GM21825 (cell line): ENCODE results near the gene PLEKHA6.
"Not testable (repeated sequence)": the region's sequence is repeated elsewhere in the genome, so short reads cannot be mapped to it uniquely, and the experiment has no call there.

Source experiments
- ATAC-seq: cut with Tn5 transposase; IDR thresholded peaks from one replicate; pipeline ENCODE4 v1.9.1; 2021; ENCODE audit warnings: mild to moderate bottlenecking, moderate library complexity; ENCODE audit not compliant: unreplicated experiment

Gene PLEKHA6

DNA sequence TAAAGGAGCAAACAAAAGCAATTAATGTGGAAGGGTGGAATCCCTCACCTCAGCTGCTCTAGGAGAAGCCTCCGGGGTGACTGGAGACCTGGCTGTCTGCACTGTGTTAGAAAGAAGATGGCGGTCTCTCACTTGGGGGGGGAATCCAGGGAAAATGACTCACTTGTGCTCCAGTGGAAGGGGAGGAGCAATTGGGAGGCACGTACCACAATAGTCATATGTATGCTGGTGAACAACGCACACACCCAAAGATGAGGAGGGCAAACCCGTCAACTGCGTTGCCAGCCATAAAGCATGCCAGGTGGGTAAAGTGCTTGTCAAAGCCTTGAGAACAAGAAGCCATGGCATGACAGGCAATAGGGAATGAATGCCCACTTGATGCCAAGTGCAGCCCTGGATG is 22.1 kb downstream of the PLEKHA6 start:
- no peak for ATAC-seq

DNA sequence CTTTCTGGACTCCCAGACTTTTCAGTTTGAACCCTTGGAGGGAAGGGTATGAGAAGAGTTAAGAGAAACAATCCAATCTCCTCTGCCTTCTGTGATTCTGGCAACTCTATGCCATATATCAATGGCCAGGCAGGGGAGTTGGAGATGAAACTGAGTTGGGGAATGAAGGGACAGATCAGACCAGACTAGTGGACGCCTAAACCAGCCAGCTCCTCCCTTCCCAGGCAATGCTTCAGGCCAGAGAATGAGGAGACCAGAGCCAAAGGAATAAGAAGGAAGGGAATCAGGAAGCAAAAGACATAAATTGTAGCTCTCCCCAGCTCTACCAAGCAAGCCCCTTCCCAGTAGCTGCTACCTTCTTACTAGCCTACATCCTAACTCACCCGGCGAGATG is 22.7 kb downstream of the PLEKHA6 start:
- no peak for ATAC-seq

DNA sequence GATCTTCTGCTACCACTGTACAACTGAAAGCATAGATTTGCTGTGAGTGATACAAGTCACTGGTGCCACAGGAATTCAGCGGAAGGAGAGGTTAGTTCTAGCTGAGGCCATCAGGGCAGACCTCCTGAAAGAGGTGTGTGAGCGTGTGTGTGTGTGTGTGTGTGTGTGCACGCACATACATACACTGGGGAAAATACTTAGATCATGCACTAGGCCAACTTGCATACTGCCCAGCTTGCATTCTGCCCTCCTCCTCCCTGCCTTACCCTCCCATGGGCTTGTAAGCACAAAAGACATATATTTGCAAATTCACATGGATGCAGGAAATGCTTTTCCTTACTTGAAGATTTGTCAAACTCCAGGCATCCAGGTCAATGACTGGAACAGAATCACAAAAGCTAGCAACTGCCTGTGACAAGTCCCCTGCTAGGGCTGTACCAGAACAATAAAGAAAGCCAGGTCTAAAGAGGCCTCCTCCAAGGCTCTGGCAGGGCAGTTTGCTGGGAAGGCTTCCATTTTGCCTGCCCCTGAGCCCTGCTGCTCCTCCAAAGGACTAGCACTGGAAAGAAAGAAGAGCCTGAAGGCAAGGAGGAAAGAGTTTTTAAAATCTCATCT is 23.2 kb downstream of the PLEKHA6 start:
- ATAC-seq, result no peak

DNA sequence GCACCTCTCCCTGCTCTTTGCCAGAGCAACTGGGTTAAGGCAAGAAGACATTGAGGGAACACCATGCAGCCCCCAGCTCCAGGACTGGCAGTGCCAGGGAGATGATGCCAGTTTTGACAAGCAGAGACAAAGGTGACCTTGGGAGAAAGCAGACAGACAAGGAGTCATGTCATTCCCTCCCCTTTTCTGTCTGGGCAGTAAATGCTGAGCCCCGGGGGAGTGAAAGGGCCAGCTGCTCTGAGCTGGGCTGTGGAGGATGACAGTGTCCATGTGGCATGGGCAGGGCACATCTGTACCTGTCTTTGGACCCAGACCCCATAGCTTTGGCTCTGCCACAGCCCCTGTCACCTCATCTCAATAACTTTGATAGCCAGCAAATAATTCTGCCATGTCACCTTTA is 24.2 kb downstream of the PLEKHA6 start:
- ATAC-seq, result no peak

DNA sequence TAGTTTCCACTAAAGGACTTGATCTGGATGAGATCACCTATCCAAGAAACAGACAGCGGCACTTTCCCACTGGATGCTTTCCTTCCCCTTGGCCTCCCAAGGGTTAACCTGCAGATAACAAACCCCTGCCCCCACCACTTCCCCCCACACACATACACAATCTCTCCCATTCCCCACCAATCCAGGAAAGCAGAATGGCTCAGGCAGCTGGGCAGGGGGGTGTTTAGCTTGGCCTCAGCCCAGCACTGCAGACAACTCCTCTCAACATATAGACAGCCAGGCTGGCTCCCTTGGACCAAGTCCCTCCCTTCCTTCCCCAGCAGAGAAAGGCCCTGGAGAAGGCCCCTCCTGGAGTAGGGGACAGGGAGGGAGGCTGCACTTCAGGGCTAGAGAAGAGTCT is 24.6 kb downstream of the PLEKHA6 start:
- no peak for ATAC-seq

DNA sequence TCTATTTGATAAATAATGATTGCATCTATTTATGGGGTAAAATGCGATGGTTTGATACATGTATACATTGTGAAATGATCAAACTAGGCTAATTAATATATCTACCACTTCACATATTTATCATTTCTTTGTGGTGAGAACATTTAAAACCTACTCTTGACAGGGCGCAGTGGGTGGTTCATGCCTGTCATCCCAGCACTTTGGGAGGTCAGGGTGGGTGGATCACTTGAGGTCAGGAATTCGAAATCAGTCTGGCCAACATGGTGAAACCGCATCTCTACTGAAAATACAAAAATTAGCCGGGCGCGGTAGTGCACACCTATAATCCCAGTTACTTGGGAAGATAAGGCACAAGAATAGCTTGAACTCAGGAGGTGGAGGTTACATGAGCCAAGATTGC is 25.3 kb downstream of the PLEKHA6 start:
- ATAC-seq, result no peak

DNA sequence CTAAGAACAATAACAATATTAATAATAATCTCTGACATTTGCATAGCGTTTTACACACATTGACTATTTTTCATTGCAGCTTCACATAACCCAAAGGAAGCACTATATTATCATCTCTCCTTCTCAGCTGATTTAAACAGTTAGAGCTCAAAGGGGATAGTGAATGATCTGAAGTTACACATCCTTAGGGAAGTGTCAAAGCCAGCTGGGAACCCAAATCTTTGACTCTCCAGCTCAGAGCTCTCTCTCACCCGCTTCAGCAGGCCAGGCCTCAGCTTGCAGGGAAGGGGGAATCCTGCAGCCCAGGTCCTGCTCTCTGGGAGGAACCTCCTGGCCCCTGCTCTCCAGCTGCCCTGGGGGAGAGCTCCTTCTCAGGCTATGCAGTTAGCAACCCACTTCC is 26.3 kb downstream of the PLEKHA6 start:
- ATAC-seq, result no peak

DNA sequence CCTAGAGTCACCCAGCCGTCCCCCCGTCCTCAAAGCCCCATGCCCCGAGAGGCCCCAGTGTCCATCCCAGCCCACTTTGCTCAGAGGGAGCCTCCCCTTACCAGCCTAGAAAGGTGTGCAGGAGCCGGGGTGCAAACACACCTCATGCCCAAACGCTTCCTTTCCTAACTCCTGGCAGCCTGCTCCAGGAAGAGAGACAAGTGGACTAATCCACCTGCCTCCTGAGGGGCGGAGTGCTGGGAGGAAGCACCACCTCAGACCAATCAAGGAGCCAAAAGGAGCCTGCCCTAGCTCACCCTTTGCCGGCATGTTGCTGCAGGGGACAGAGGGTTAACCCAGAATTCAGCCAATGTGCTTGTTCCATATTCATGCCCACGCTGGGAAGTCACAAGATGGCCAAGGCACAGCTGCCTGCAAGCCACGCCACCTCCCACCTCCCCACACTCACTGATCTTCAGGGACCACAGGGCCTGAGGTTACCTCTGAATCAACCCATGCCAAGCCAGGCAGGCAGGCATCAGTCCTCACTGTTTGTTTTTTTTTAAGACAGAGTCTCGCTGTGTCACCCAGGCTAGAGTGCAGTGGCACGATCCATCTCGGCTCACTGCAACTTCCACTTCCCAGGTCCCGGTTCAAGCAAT is 27.8 kb downstream of the PLEKHA6 start:
- ATAC-seq, result no peak

DNA sequence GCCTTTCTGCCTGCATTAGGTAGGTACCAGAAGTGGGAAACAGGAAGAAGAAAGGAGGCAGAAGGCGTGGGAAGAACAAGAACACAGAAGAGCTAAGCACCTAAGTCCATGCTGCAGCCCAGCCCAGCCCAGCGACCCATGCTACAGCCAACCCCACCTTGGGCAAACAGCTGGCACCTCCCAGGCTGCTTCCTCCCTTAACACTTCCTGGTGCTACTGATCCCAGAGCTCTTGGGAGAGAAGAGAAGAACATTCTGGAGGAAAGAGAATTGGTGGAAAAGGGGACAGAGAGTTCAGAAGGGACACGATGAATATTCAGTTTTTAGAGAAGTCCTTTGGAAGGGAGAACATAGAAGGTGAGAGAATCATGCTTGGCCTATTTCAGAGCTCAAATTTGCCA is 28.5 kb downstream of the PLEKHA6 start:
- no peak for ATAC-seq

DNA sequence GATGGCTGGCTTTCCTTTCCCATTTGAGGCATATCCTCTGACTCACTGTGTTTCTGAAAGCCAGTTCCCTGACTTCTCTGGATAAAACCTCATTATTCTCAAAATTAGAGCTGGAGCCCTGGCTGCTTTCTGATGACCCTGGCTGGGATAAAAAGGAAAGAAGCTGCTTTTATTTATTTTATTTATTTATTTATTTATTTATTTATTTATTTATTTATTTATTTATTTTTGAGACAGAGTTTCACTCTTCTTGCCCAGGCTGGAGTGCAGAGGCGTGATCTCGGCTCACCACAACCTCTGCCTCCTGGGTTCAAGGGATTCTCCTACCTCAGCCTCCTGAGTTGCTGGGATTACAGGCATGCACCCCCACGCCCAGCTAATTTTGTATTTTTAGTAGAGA is 31.9 kb downstream of the PLEKHA6 start:
- ATAC-seq, result not testable (repeated sequence)

DNA sequence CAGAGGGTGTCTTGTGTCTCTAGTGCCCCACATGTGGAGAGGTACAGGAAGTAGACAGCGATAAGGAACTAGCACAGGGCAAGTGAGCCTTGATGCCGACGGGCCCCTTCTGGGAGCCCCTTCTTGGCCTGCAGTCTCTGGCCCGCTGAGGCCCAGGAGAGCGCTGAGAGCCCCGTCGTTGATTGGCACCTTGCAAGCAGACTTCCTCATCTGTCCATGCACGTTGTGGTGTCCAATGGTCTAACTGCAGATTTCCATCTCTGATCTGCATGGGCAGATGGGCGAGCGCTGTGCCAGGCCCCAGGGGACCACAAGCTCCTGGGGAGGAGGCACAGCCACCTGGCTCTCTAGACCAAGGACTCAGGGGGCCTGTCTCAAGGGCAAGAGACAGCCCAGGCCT is 32.4 kb downstream of the PLEKHA6 start:
- ATAC-seq, result no peak

DNA sequence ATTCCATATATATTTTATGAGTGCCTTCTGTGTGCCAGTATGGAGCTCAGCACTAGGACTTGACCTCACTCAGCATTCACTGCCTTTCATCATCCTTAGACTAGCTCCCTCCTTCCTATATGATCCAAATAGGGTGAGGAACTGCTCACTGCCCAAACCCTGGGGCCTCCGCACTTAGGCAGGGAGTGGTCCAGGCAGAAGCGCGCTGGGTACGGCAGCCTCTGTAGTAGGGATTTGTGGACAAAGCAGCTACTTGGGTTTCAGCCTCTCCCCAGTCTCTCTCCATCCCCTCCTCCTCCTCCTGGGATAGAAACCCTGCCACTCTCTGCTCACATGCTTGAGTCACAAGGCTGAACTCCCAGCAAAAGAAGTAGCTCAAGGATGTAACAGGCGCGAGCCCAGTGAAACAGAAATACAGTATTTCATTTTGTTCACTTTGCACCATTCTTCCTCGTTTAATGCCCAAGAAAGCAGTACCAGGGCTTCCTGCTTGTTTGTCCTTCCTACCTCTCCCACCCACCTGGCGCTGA is 32.9 kb downstream of the PLEKHA6 start:
- ATAC-seq, result no peak

DNA sequence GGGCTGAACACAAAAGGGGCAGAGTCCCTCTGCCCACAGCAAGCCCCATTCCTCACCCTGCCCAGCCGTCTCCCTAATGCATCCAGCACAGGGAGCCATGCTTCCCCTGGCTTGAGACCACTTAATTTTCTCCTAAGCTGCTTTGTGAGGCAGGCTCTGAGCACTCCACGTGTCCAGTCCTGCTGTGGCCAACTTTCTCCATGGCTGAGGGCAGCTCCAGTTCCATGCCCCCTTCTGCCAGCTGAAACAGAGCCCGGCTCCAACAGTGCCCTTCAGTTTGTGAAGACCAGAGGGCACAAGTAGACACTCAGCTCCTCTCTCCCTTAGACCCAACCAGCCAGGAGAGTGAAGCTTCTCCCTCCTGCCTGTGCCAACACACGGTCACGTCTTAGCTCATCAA is 33.8 kb downstream of the PLEKHA6 start:
- ATAC-seq, result no peak

DNA sequence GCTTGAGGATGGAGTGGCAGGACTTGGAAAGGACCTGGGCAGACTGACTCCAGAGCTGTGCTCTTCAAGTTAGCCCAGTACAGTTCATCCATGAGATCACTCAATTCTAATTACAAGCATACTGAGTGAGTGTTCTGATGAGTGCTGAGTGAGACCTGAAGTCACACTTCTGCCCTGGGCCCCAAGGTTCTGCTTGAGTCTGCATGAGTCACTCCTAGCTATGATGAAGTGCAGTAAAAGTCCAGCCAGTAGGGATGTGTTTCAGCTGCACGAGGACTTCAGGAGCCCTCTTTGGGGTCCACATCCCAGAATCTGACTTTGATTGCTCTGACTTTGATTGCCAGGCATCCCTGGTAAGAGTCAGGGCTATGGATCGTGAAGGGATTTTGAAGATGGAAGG is 35.8 kb downstream of the PLEKHA6 start:
- ATAC-seq, result no peak

DNA sequence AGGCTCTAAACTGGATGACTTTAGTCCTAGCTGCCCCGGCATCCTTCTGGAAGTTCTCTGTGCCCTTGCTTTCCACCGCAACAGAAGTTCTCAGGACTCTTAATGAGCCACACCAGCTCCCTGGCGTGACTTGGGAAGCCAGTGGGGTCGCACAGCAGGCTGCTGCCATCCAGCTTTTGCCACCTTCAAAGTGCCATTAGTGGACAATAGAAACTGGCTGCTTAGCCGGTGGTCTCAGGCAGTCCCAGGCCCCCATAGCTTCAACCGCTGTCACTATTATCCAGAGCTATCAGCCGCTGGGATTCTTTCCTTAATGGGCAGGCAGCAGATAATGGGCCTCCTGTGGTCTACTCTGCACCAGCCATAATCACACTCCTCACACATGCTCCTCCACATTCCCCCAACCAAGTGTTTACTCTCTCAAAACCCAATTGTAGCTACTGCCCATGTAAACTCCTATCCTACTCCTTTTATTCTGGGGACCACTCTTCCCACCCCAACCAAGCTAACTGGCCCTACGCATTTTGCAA is 37.3 kb downstream of the PLEKHA6 start:
- ATAC-seq, result no peak

DNA sequence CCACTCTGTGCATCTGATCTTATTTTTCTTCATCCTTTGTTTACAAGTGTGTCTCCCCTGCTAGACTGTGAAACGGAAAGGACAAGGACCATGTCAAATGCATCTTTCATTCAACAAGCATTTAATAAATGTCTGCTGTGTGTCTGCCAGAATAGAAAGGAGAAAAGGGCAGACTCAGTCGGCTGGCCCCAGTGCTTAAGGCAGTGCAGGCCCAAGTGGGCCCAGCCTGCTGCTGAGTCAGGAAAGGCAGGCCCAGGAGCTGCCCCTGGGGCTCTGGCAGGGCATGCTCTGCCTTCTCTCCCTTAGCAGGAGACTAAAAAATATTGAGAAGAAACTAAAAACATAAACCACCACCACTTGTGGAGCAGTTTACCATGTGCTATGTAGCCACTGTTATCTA is 38.1 kb downstream of the PLEKHA6 start:
- no peak for ATAC-seq

DNA sequence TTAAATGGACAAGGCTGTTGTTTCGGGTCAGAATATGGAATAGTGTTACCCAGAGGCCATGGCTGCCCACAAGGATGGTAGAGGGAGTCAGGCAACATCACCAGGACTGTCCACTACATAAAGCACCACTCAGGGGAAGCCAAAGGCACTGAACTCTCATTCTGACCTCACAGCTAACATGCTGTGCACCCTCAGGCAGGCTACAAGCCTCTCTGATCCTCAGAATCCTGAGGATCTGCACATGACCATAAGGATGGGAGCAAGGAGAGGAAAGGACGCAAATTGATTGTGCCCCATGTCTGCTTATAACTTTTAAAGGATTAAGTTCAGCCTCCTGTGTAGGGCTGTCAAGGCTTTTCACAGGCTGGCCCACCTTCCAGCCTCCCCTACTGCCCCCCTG is 38.7 kb downstream of the PLEKHA6 start:
- no peak for ATAC-seq

DNA sequence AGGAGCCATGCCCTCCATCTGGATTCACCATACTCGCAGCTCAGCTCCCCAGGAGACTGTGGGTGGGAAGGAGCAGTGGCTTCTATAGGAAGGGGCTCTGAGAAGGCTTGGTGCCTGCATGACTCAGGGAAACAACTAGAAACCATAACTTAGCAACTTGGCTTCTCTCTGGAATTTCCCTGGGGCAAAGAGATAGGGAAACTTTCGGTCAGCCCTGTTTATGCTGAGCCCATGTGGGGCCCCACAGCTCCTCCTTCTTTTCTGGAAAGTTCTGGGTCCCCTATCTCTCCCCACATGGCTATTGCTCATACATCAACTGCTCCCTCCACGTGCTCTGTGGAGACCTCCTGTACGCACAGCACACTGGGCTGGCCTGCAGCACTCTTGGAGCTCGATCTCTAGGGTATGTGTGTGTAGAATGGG is 39.3 kb downstream of the PLEKHA6 start:
- ATAC-seq, result no peak

DNA sequence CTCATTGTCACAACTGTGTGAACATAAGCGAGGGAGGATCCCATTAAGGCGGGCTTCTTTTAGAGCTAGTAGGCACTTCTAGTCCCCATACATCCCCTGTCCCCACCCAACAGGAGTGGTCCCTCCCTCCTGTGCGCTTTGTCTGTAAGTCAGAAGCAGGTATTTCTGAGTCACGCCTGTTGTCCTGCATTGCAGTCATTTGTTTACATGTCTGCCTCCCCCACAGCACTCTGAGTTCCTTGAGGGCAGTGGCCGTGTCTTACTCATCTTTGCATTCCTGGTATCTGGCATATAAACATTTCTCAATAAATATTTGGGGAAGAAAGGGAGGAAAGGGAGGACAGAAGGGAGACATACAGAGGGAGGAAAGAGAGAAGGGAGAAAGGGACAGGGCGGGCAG is 40.3 kb downstream of the PLEKHA6 start:
- no peak for ATAC-seq

DNA sequence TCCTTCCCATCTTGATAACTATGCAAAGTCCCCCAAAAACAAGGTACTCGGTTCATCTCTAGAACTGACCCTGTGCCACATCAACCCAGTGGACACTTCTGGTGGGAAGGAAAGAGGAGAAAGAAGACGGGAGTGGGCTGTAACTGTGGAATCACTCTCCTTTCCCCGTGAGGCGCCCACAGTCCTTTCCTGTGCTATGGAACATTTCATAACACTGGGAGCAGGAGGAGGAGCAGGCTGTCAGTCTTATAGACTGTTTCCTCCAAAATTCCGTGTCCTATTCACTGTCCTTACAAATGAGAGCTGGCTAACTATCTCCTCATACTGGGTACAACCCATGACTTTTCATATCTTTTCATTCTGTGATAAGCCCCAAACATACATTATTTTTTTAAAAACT is 40.7 kb downstream of the PLEKHA6 start:
- no peak for ATAC-seq

DNA sequence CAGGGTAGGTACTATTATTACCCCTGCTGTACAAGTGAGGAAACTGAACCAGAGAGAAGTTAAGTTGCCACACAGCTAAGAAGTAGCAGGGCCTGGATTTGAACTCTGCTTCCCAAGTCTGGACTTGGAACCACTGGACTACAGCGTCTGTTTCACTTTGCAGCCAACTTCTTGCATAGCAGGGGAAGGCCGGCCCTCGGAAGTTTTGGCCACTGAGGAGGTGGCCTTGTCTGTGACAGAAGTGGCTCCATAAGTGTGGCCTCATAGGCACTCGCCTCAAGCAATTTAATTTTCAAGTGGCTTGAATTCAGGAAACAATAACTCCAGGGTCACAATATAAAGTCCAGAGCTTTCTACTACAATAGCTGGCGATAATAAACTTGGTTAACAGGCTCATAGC is 41.4 kb downstream of the PLEKHA6 start:
- ATAC-seq, result no peak

DNA sequence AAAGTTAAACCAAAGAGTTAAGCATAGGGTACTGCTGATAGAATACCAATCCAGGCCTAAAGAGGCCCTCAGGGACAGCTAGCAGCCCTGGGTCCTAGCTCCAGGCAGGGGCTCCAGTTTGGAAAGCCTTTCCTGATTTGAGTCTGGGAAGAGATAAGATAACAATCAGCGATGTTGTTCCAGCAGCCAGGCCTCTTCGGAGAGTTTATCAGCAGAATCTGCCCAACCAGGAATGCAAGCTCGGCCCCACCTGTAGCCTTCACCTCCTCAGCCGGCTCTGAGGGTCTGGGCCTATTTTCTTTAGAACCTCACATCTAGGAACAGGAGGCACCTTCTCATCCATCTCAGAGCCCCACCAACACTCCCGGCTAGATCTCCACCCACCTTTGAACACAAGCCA is 42.6 kb downstream of the PLEKHA6 start:
- ATAC-seq, result no peak

DNA sequence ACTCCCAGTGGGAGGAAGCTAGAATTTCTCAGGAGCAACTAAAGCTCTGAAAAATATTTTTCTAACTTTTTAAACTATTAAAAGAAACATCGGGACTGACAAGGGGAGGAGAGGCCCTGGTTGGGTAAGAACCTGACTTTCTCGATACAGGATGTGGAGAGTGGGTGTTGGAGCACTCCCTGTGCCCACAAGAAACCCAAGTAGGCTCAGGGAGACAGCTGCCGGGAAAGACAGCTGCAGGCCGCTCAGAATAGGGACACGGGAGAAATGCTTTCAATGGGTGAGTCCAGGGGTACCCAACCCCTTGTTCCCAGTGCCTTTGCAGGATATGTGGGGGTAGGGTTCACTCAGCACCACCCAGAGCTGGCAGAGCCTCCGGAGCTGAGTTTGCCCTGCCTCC is 43.6 kb downstream of the PLEKHA6 start:
- ATAC-seq, result no peak
